Fibroblast of skin of left quadriceps (primary cell): ENCODE measurements around the gene ANKHD1.
"Not testable (repeated sequence)": the region's sequence is repeated elsewhere in the genome, so short reads cannot be mapped to it uniquely, and the experiment has no call there.

Experiments
- DNase-seq, 2 experiments: peaks; one replicate each; pipeline ENCODE4 v3.0.0-alpha.2; 2013; ENCODE audit warnings: low read depth in 2 of 2

Gene ANKHD1

DNA sequence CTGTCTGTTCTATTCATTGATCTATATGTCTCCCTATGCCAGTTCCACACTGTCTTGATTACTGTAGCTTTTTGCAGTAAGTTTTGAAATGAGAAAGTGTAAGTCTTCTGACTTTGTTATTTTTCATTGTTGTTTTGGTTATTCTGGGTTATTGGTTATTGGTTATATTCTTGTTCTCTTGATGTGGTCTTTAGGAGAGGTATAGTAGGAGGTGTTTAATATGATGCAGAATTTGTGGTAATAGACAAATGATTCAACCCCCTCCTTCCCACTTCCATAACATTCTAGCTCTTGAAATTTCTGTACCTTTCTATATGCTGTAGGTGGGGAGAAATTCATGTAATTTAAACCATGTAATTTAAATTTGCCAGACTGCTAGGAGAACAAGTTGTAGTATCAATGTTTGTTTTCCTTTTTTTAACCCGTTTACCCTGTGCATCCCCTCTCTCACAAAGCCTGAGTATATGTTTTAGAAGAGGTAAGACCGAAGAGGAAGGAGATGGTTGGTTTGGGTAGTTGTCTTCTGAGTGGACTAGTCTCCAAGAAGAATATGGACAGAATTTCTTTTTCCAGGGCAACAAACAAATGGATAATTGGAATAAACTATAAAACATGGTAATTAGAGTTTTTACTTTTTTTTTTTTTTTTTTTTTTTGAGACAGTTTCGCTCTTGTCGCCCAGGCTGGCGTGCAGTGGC lies 19.2 kb downstream of the ANKHD1 start:
- no peak for DNase-seq

DNA sequence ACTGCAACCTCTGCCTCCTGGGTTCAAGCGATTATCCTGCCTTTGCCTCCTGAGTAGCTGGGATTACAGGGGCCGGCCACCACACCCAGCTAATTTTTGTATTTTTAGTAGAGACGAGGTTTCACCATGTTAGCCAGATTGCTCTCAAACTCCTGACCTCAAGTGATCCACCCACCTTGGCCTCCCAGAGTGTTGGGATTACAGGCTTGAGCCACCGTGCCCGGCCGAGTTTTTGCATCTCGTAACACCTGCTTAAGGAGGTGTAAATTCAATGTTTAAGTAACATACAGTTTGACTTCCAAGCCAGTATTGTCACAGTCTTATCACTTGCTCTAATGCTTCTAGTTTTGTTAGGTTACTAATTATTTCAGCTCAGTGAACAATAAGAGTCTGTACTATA lies 19.7 kb downstream of the ANKHD1 start:
- DNase-seq: not testable (repeated sequence)

DNA sequence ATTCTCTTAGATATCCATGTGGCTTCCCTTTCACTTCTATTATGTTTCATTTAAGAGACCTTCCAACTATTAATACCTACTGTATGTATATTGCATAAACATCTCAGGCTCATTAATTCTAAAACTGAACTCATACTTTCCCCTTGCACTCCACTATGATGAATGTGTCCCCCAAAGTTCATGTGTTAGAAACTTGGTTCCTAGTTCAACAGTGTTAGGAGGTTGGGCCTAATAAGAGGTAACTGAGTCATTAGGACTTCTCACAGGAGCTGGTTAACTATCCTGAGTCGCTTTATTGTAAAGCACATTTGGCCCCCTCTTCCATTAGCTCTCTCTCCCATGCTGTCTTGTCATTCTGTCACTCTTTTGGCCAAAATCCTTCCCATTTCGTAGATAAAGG lies 22.0 kb downstream of the ANKHD1 start:
- no peak for DNase-seq

DNA sequence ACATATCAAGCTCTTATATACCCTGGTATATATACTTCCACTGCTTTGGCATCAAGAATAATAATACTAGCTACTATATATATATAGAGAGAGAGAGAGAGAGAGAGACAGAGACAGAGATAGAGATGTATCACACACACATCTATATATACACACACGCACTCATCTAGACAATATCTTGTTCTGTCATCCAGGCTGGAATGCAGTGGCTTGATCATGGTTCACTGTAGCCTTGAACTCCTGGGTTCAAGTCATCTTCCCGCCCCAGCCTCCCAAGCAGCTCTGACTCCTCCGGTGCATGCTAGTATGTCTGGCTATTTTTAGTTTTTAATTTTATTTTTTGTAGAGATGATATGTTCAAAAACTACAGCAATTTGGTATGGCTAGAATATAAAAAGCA lies 22.5 kb downstream of the ANKHD1 start:
- no peak for DNase-seq

DNA sequence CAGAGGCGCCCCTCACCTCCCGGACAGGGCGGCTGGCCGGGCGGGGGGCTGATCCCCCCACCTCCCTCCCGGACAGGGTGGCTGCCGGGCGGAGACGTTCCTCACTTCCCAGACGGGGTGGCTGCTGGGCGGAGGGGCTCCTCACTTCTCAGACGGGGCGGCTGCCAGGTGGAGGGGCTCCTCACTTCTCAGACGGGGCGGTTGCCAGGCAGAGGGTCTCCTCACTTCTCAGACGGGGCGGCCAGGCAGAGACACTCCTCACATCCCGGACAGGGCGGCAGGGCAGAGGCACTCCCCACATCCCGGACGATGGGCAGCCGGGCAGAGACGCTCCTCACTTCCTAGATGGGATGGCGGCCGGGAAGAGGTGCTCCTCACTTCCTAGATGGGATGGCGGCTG lies 26.1 kb downstream of the ANKHD1 start:
- not testable (repeated sequence) for DNase-seq

DNA sequence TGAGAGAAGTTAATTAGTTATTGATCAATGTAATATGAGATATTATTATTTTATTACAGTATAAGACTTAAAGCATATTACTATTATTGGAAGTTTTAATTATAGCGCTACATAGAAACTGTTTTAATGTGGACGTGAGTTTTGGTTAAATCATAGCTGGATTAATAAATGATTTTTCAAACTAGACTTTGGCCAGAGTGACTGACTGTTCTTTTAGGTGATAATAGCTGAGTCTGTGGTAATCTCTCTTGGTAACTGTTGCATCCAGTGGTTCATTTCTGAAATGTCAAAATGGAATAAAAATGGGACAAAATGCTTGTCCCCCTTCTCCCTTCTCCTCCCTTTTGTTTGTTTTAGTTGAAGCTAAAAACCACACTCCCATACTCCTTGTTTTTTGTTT lies 28.1 kb downstream of the ANKHD1 start:
- DNase-seq: no peak

DNA sequence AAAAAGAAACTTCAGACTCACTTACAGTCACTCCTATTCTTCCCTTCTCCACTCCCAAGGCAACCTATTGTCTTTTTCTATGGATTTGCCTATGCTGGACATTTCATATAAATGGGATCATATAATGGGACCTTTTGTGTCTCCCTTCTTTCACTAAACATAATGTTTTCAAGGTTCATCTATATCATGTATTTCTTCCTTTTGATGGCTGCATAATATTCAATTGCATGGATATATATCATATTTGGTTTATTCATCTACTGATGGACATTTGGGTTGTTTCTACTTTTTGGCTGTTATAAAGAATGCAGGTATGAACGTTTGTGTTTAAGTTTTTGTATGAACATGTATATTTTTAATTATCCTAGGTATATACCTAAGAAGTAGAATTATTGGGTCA lies 30.6 kb downstream of the ANKHD1 start:
- DNase-seq: no peak

DNA sequence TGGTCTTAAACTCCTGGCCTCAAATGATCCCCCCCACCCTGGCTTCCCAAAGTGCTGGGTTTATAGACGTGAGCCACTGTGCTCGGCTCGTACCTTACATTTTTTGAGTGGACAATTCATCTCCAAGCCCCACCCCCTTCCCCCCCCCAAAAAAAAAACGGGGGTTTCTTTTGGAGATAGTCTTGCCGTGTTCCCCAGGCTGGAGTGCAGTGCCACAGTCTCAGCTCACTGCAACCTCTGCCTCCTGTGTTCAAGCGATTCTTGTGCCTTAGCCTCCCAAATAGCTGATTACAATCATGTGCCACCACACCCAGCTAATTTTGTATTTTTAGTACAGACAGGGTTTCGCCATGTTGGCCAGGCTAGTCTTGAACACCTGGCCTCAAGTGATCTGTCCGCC lies 31.3 kb downstream of the ANKHD1 start:
- no peak for DNase-seq

DNA sequence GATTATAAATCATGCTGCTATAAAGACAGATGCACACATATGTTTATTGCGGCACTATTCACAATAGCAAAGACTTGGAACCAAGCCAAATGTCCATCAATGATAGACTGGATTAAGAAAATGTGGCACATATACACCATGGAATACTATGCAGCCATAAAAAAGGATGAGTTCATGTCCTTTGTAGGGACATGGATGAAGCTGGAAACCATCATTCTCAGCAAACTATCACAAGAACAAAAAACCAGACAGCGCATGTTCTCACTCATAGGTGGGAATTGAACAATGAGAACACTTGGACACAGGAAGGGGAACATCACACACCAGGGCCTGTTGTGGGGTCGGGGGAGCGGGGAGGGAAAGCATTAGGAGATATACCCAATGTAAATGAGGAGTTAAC lies 55.7 kb downstream of the ANKHD1 start:
- DNase-seq: not testable (repeated sequence)

DNA sequence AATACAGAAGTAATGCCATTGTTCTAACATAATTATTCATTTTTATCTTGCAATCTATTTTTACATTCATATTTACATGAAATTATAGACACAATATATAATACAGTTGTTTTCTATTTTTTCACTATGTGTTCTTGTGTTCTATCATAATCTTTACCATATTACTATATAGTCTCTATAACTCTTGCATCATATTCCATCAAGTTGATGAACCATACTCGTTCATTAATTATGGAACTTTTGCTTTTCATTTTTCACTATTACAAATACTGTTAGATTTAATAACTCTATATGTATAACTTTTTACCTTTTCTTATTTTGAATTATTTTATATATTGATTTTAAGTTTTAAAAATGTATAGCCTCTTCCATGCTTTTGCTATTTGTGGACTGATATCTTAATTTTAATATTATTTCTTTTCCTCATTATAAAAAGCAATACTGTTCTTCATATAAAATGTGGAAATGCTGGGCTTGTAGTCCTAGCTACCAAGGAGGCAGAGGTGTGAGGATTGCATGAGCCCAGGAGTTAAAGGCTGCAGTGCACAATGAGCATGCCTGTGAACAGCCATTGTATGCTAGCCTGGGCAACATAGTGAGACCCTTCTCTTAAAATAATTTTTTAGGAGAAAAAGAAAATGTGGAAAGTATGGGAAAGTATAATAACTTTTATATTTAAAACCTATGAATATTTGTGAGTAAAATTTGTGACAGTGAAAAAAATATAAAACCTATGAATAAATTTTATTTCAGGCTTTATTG lies 65.5 kb downstream of the ANKHD1 start:
- DNase-seq: no peak

DNA sequence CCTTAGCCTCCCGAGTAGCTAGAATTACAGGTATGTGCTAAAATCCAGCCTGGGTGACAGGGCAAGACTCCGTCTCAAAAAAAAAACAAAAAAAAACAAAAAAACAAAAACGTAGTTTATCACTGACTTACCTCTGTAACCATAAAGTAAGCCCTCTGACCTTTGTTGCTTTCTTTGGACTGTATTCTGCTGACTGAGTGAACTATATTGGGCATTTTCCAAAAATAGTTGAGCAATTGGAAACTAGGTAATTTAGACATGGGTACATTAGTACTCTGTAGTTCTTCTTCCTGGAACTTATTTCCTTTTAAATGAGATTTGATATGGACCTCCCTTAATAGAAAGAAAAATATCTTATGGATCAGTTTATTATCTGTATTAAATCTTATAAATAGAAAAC lies 66.6 kb downstream of the ANKHD1 start:
- no peak for DNase-seq

DNA sequence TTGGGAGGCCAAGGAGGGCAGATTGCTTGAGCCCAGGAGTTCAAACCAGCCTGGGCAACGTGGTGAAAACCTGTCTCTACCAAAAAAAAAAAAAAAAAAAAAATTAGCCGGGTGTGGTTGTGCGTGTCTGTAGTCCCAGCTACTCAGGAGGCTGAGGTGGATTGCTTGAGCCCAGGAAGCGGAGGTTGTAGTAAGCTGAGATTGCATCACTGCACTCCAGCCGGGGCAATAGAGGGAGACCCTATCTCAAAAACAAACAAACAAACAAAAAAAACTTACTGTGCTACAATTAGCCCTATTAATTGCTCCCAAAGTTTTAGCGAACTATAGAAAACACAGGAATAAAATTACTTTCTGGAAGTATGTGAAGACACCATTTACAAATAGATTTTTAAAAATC lies 67.6 kb downstream of the ANKHD1 start:
- no peak for DNase-seq

DNA sequence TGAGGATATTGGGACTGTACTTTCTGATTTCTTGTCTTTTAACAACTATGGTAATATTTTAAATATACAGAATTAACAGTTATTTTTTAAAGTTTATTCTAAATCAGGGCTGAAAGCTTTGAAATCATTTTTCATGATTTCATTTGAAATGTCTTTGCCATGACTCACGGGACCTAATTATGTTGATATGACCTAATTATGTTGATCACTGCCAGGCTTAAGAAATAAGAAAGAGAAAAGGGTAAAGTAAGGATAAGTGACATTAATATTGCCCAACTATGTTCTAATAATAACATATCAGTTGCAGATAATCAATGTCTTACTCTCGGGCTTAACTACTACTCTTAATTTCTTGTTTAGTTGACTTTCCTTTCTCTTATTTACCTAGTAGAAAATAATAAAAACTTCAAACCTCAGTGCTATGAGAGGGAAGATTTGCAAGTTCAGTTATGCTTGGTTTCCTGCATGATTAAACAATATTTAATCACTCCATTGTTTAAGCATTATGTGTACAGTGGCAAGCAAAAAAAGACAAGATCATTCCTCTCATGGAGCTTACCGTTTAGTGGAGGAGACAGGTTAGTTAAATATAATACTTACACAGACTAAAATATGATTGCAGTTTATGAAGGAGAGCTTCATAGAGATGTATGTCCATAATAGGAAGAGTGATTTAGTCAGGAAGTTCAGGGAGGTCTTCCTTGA lies 78.8 kb downstream of the ANKHD1 start:
- peak in 1 of 2 experiments; percentile 1 for DNase-seq

DNA sequence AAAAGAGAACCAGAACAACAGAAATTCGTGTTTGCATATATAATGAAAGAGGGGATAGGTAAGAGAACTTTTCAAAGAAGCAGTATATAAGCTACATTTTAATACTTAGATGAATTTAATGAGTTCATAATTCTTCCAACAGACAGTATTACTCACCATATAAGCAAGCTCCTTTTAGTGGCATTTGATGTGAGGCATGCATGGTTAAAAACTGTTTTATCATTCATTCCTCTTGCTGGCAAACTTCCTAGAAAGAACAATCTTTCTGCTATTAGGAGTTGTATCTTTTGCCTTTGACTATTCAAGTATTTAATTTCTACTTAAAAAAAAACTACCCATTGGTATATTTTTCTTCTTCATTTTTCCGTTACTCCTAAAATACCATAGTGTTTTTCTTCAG lies 80.1 kb downstream of the ANKHD1 start:
- peak; percentile 17 to 18 for DNase-seq

DNA sequence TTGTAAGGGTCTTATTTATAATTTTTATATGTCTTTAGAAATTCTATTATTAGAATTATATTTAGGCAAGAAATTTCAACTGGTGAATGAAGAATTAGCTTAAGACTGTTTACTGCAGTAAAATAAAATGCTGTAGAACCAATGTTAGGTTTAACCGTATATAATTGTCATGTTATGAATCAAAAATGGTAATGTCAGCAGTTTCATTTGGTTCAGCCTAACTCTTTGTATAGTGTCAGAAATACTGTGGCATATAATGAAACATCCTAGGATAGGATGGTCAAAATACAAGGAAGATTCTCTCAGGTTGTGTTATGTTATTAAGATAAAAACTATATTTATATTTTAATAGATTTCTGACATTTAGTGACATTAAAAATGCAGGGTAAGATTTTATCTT lies 81.4 kb downstream of the ANKHD1 start:
- DNase-seq: no peak

DNA sequence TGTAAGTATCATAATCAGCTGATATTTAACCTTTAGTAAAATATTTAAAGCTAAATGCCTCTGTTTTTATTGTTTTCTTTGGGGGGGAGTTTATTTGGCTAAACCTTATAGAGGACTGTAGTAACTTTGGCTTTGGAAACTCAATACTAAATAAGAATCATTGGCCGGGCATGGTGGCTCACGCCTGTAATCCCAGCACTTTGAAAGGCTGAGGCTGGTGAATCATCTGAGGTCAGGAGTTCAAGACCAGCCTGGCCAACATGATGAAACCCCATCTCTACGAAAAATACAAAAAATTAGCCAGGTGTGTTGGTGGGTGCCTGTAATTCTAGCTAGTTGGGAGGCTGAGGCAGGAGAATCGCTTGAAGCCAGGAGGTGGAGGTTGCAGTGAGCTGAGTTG lies 86.5 kb downstream of the ANKHD1 start:
- not testable (repeated sequence) for DNase-seq

DNA sequence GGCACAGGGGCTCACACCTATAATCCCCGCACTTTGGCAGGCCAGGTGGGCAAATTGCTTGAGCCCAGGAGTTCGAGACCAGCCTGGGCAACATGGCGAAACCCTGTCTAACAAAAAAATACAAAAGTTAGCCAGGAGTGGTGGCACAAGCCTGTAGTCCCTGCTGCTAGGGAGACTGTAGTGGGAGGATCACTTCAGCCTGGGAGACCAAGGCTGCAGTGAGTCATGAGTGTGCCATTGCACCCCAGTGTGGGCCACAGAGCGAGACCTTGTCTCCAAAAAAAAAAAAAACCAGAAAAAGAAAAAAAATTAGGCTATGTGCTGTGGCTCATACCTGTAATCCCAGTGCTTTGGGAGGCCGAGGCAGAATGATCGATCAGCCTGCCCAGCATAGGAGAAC lies 87.3 kb downstream of the ANKHD1 start:
- no peak for DNase-seq

DNA sequence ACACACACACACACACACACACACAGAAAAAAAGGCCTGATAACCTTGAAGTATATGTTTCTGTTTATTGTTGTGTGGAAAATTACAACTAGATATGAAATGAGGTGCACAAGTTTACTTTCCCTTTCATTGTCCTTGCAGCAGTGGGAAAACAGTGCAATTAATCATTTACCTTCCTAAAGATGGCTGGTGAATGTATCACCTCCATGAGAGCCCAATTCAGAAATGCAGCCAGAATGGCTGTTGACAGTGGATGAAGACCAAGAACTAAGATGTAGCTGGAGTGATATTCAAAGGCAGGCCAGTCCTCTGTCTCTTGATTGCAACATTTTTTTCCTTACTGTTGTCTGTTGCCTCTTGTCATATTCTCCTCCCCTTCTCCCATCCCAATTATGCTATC lies 96.3 kb downstream of the ANKHD1 start:
- DNase-seq: no peak

DNA sequence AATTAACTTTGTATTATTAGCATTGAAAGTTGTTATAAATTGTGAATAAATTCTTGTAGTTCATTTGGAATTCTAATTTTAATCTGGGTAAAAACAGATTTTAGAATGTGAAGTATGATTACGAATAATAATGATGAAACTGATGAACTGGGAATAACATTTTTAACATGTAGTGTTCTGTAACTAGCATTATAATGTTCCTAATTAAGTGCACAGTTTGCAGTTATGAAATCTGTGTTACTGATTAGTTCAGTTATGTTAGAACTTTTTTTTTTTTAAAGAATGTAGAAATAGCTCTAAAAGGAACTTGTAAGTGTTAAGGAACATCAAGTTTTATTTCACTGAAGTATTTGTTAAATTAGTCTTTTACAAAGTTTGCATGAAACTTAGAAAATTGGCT lies 97.0 kb downstream of the ANKHD1 start:
- DNase-seq: no peak

DNA sequence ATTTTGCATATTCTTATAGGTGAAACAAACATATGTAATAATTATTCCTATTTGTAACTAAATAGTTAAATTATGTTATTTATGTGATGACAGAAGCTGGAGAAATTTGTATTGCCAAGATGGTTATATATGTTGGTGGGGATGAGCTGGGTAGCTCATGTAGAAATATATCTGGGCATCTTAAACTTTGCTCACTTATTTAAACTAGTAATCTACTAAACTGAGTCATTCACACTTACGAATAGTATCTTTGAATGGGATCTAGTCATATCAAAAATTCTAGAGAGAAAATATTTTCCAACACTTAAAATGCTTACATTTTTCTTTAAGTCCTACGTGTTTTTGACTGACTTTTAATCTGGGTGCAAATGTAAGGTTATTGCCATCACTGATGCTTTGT lies 101.2 kb downstream of the ANKHD1 start:
- no peak for DNase-seq

DNA sequence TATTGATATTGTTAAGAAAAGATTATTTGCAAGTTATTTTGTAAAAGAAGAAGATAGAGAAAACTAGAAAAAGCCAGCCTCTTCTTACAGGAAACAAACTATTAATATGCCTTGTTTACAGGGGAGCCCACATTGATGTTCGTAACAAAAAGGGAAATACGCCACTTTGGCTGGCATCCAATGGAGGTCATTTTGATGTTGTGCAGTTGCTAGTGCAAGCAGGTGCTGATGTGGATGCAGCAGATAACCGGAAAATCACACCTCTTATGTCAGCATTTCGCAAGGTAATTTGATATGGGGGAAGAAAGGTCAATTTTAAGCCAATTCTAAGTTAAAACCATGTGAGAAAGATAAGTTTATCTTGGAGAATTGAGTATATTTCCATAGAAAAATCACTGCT lies 108.3 kb downstream of the ANKHD1 start:
- DNase-seq: no peak

DNA sequence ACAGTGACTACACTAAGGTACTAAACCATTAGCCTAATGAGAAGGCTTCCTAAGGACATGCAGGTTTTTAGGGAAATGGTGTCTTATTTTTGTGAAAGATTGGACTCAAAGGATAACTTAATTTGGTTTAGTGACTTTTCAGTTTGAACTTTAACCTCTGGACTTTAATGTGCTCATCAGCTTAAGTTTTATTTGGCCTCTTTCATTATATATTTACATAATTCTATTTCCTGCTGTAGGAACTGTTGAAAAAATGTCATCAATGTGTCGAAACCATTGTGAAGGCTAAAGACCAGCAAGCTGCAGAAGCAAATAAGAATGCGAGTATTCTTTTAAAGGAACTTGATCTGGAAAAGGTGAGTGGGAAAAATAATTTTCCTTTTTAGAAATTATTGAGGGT lies 111.5 kb downstream of the ANKHD1 start:
- no peak for DNase-seq

DNA sequence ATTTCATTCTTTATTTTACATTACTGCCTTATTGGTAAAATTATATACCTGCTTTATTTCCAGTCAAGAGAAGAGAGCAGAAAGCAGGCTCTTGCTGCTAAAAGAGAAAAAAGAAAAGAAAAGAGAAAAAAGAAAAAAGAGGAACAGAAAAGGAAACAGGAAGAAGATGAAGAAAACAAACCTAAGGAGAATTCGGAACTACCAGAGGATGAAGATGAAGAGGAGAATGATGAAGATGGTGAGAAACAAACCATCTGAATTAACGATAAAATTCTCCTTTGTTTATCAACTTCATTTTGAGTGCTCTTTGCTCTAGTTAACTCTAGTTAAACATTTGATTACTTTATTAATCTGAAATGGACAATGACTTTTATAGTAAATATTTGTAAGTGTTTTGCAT lies 122.4 kb downstream of the ANKHD1 start:
- DNase-seq: no peak
